GM23338 (cell line): ENCODE data around the gene ABL1. TPM values are rescaled to one million over a fixed set of nuclear protein-coding genes. Genes with fewer than 3 reads are reported as not detected.

Experiments used
- ATAC-seq: fragments of 200-7000 bp; cut with Tn5 transposase; 3 replicates; pipeline ENCODE4 v1.9.1; 2020
- DNase-seq: peaks from one replicate; pipeline ENCODE4 v3.0.0-alpha.2; 2015; ENCODE audit warnings: low spot score
- H2AFZ ChIP-seq: fragments of 200-600 bp; sonication (generic); 2 replicates; pipeline ENCODE4 v1.8.0; 2016; ENCODE audit warnings: antibody characterized with exemption, mild to moderate bottlenecking, moderate library complexity
- H3F3A ChIP-seq: fragments of 200-600 bp; sonication (generic); replicated peaks from 2 replicates; pipeline ENCODE4 v1.8.0; 2017; ENCODE audit warnings: antibody characterized with exemption, mixed run types, low read depth
- H3K27ac ChIP-seq: fragments of 200-600 bp; sonication (generic); 2 replicates; pipeline ENCODE4 v1.6.1; 2016; ENCODE audit warnings: low read depth
- H3K27me3 ChIP-seq: fragments of 200-600 bp; sonication (generic); 2 replicates; pipeline ENCODE4 v1.8.0; 2016; ENCODE audit warnings: mild to moderate bottlenecking, mixed run types, moderate library complexity; ENCODE audit not compliant: insufficient read depth
- H3K36me3 ChIP-seq: fragments of 200-600 bp; sonication (generic); 2 replicates; pipeline ENCODE4 v1.8.0; 2016; ENCODE audit warnings: mild to moderate bottlenecking; ENCODE audit not compliant: insufficient read depth
- H3K4me1 ChIP-seq: fragments of 200-600 bp; sonication (generic); 2 replicates; pipeline ENCODE4 v1.8.0; 2016; ENCODE audit warnings: mild to moderate bottlenecking, moderate library complexity; ENCODE audit not compliant: insufficient read depth
- H3K4me2 ChIP-seq: fragments of 200-600 bp; sonication (generic); 2 replicates; pipeline ENCODE4 v1.7.1; 2017; ENCODE audit warnings: mixed run types
- H3K4me3 ChIP-seq: fragments of 200-600 bp; sonication (generic); 2 replicates; pipeline ENCODE4 v1.6.1; 2016; ENCODE audit warnings: mixed run types
- H3K79me2 ChIP-seq: fragments of 200-600 bp; sonication (generic); replicated peaks from 2 replicates; pipeline ENCODE4 v1.8.0; 2017; ENCODE audit warnings: mild to moderate bottlenecking; ENCODE audit not compliant: insufficient read depth
- H3K9me2 ChIP-seq: fragments of 200-600 bp; sonication (generic); 2 replicates; pipeline ENCODE4 v1.8.0; 2017; ENCODE audit not compliant: insufficient read depth
- H4K20me1 ChIP-seq: fragments of 200-600 bp; sonication (generic); replicated peaks from 2 replicates; pipeline ENCODE4 v1.8.0; 2017; ENCODE audit warnings: mild to moderate bottlenecking; ENCODE audit not compliant: insufficient read depth
- H3K27ac Mint-ChIP-seq: 2 replicates; pipeline ENCODE4 v1.8.0; 2020; ENCODE audit warnings: inconsistent platforms, mild to moderate bottlenecking, moderate library complexity, mixed read lengths
- H3K27me3 Mint-ChIP-seq: 3 replicates; pipeline ENCODE4 v1.8.0; 2022; ENCODE audit warnings: low read depth, mild to moderate bottlenecking, moderate library complexity, mixed read lengths, inconsistent platforms; ENCODE audit not compliant: insufficient read depth, poor library complexity
- H3K36me3 Mint-ChIP-seq: 3 replicates; pipeline ENCODE4 v1.8.0; 2021; ENCODE audit warnings: low read depth, mild to moderate bottlenecking, inconsistent platforms, moderate library complexity, mixed read lengths
- H3K4me1 Mint-ChIP-seq: 3 replicates; pipeline ENCODE4 v1.8.0; 2020; ENCODE audit warnings: mild to moderate bottlenecking, inconsistent platforms, mixed read lengths
- H3K4me3 Mint-ChIP-seq: 3 replicates; pipeline ENCODE4 v1.8.0; 2021; ENCODE audit warnings: moderate library complexity, mild to moderate bottlenecking, inconsistent platforms, mixed read lengths
- H3K9me3 Mint-ChIP-seq: 3 replicates; pipeline ENCODE4 v1.8.0; 2020; ENCODE audit warnings: moderate library complexity, mild to moderate bottlenecking, inconsistent platforms, mixed read lengths
- CREB1 ChIP-seq: fragments of 250-450 bp; sonication (Bioruptor Pico); IDR thresholded peaks from 2 replicates; pipeline ENCODE4 v1.5.0; 2020; ENCODE audit warnings: low read depth, mild to moderate bottlenecking, moderate library complexity
- EZH2 ChIP-seq: fragments of 200-600 bp; sonication (generic); IDR thresholded peaks from one replicate; pipeline ENCODE4 v1.8.0; 2017; ENCODE audit warnings: antibody characterized with exemption, mild to moderate bottlenecking, low read depth; ENCODE audit not compliant: unreplicated experiment
- EZH2phosphoT487 ChIP-seq: fragments of 200-600 bp; sonication (generic); IDR thresholded peaks from one replicate; pipeline ENCODE4 v1.8.1; 2018; ENCODE audit warnings: antibody characterized with exemption; ENCODE audit not compliant: unreplicated experiment
- JUNB ChIP-seq: IDR thresholded peaks from one replicate; pipeline ENCODE4 v1.6.1; 2016; ENCODE audit warnings: antibody characterized with exemption; ENCODE audit not compliant: unreplicated experiment
- NANOG ChIP-seq: IDR thresholded peaks from 2 replicates; pipeline ENCODE4 v1.6.1; 2016; ENCODE audit warnings: antibody characterized with exemption, borderline replicate concordance
- POLR2AphosphoS5 ChIP-seq: IDR thresholded peaks from 2 replicates; pipeline ENCODE4 v1.6.1; 2016; ENCODE audit warnings: antibody characterized with exemption, low read depth
- STAT1 ChIP-seq: IDR thresholded peaks from one replicate; pipeline ENCODE4 v1.6.1; 2016; ENCODE audit warnings: antibody characterized with exemption; ENCODE audit not compliant: unreplicated experiment
- ZNF114 ChIP-seq: fragments of 250-450 bp; sonication (Bioruptor Pico); IDR thresholded peaks from 2 replicates; pipeline ENCODE4 v1.5.0; 2020; ENCODE audit warnings: mild to moderate bottlenecking, moderate library complexity
- ZNF331 ChIP-seq: fragments of 250-450 bp; sonication (Bioruptor Pico); IDR thresholded peaks from 2 replicates; pipeline ENCODE4 v1.5.0; 2020; ENCODE audit warnings: low read depth, mild to moderate bottlenecking, moderate library complexity
- polyA plus RNA-seq: library from polyadenylated mRNA; unstranded; fragments of >200 nt; fragmentation: Nextera tagmentation; extraction: Ambion mirVana; gene quantifications from 2 replicates; pipeline ENCODE4 v1.2.1, GENCODE V29; 2016
- total RNA-seq: library from RNA; depleted of rRNA; stranded (reverse); fragments of >200 nt; shearing (Covaris generic); gene quantifications from 2 replicates; pipeline ENCODE4 v1.2.3, GENCODE V29; 2014
- TF ChIP-seq, protein P1 (sequence below): fragments of 250-450 bp; sonication (Bioruptor Pico); IDR thresholded peaks from 2 replicates; pipeline ENCODE4 v1.5.0; 2020; ENCODE audit warnings: mild to moderate bottlenecking, moderate library complexity
- TF ChIP-seq, protein P2 (sequence below), 2 experiments: fragments of 200-600 bp in 1 of 2; sonication (generic) in 1 of 2; conservative IDR thresholded peaks; 2 replicates each; pipeline versions ENCODE4 v1.5.1 to v1.6.1; 2016 to 2017; ENCODE audit warnings: antibody characterized with exemption in 2 of 2, low read depth in 2 of 2, mild to moderate bottlenecking in 2 of 2, moderate library complexity in 1 of 2
- TF ChIP-seq, protein P3 (sequence below): IDR thresholded peaks from one replicate; pipeline ENCODE4 v1.6.1; 2018; ENCODE audit warnings: antibody characterized with exemption; ENCODE audit not compliant: unreplicated experiment
- TF ChIP-seq, protein P4 (sequence below): IDR thresholded peaks from 2 replicates; pipeline ENCODE4 v1.6.1; 2016; ENCODE audit warnings: antibody characterized with exemption

Gene ABL1
- total and polyA plus RNA-seq, 2 experiments from 2014 or later, result 20.7 to 85.1 TPM

DNA sequence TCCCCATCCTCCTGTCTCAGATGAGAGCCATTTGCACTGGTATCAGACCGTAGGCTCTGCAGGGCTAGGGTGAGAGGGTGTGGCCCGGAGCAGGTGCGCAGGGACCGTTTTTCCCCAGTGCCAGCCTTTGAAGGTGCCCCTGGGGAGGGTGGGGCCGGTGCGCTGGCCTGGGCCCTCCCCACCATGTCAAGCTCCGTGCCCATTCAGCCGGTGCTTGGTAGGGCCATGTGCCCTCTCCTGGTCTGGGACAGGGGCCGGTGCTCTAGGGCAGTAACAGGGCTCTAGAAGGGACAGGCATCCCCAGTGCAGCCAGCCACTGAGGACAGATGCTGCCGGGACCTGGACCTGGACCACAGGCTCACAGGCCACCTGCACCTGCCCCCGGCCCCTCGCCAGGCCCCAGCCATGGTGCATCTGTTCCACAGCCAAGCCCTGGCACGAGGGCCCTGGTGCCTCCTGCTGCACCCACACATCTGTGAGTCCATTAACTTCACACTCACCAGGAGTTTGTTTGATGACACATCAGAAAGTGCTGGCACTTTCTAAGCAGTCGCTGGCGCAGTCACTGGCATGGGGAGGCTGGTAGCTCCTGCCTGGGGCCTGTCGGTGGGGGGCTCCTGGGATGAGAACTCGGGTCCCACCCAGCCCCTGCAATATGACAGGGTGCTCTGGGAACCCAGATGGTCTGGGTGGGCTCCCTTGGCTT is 66.6 kb downstream of the ABL1 start:
- H3K4me1 Mint-ChIP-seq, result no peaks in the 10 kb centered on the region
- no peak for DNase-seq
- no peaks in the 10 kb centered on the region for H3F3A ChIP-seq

More for the DNA sequence above, 66.6 kb downstream of the ABL1 start:
- Histone ChIP-seq H3K27me3 (no peaks in the 10 kb centered on the region), H3K27ac (no peak overlapping the region), H3K36me3 (no peaks in the 10 kb centered on the region), H3K4me1 (no peaks in the 10 kb centered on the region), H2AFZ (no peak overlapping the region), H3K9me2 (no peaks in the 10 kb centered on the region), H3K4me3 (no peak overlapping the region), H3K4me2 (no peak overlapping the region), H3K79me2 (no peaks in the 10 kb centered on the region), H4K20me1 (no peaks in the 10 kb centered on the region)
- no peak for ATAC-seq
- Mint-ChIP-seq H3K4me3 (no peak overlapping the region), H3K36me3 (no peaks in the 10 kb centered on the region), H3K27ac (no peak overlapping the region), H3K27me3 (peaks cover 14% of the 10 kb centered on the region), H3K9me3 (no peaks in the 10 kb centered on the region)
- TF ChIP-seq NANOG (no peak), POLR2AphosphoS5 (no peak), ZNF114 (CRISPR knock-in tag) (no peak), JUNB (no peak), STAT1 (no peak), EZH2phosphoT487 (no peak), EZH2 (no peak), CREB1 (no peak), ZNF331 (CRISPR knock-in tag) (no peak)
- TF ChIP-seq, protein P1, sequence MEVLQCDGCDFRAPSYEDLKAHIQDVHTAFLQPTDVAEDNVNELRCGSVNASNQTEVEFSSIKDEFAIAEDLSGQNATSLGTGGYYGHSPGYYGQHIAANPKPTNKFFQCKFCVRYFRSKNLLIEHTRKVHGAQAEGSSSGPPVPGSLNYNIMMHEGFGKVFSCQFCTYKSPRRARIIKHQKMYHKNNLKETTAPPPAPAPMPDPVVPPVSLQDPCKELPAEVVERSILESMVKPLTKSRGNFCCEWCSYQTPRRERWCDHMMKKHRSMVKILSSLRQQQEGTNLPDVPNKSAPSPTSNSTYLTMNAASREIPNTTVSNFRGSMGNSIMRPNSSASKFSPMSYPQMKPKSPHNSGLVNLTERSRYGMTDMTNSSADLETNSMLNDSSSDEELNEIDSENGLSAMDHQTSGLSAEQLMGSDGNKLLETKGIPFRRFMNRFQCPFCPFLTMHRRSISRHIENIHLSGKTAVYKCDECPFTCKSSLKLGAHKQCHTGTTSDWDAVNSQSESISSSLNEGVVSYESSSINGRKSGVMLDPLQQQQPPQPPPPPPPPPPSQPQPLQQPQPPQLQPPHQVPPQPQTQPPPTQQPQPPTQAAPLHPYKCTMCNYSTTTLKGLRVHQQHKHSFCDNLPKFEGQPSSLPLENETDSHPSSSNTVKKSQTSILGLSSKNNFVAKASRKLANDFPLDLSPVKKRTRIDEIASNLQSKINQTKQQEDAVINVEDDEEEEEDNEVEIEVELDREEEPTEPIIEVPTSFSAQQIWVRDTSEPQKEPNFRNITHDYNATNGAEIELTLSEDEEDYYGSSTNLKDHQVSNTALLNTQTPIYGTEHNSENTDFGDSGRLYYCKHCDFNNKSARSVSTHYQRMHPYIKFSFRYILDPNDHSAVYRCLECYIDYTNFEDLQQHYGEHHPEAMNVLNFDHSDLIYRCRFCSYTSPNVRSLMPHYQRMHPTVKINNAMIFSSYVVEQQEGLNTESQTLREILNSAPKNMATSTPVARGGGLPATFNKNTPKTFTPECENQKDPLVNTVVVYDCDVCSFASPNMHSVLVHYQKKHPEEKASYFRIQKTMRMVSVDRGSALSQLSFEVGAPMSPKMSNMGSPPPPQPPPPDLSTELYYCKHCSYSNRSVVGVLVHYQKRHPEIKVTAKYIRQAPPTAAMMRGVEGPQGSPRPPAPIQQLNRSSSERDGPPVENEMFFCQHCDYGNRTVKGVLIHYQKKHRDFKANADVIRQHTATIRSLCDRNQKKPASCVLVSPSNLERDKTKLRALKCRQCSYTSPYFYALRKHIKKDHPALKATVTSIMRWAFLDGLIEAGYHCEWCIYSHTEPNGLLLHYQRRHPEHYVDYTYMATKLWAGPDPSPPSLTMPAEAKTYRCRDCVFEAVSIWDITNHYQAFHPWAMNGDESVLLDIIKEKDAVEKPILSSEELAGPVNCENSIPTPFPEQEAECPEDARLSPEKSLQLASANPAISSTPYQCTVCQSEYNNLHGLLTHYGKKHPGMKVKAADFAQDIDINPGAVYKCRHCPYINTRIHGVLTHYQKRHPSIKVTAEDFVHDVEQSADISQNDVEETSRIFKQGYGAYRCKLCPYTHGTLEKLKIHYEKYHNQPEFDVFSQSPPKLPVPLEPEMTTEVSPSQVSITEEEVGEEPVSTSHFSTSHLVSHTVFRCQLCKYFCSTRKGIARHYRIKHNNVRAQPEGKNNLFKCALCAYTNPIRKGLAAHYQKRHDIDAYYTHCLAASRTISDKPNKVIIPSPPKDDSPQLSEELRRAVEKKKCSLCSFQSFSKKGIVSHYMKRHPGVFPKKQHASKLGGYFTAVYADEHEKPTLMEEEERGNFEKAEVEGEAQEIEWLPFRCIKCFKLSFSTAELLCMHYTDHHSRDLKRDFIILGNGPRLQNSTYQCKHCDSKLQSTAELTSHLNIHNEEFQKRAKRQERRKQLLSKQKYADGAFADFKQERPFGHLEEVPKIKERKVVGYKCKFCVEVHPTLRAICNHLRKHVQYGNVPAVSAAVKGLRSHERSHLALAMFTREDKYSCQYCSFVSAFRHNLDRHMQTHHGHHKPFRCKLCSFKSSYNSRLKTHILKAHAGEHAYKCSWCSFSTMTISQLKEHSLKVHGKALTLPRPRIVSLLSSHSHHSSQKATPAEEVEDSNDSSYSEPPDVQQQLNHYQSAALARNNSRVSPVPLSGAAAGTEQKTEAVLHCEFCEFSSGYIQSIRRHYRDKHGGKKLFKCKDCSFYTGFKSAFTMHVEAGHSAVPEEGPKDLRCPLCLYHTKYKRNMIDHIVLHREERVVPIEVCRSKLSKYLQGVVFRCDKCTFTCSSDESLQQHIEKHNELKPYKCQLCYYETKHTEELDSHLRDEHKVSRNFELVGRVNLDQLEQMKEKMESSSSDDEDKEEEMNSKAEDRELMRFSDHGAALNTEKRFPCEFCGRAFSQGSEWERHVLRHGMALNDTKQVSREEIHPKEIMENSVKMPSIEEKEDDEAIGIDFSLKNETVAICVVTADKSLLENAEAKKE (CRISPR knock-in tag), result no peak
- TF ChIP-seq, protein P2, sequence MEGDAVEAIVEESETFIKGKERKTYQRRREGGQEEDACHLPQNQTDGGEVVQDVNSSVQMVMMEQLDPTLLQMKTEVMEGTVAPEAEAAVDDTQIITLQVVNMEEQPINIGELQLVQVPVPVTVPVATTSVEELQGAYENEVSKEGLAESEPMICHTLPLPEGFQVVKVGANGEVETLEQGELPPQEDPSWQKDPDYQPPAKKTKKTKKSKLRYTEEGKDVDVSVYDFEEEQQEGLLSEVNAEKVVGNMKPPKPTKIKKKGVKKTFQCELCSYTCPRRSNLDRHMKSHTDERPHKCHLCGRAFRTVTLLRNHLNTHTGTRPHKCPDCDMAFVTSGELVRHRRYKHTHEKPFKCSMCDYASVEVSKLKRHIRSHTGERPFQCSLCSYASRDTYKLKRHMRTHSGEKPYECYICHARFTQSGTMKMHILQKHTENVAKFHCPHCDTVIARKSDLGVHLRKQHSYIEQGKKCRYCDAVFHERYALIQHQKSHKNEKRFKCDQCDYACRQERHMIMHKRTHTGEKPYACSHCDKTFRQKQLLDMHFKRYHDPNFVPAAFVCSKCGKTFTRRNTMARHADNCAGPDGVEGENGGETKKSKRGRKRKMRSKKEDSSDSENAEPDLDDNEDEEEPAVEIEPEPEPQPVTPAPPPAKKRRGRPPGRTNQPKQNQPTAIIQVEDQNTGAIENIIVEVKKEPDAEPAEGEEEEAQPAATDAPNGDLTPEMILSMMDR (conservative IDR thresholded peaks at IDR 0.05; ENCODE audit: low read depth in 2 of 2), result no peak
- TF ChIP-seq, protein P3, sequence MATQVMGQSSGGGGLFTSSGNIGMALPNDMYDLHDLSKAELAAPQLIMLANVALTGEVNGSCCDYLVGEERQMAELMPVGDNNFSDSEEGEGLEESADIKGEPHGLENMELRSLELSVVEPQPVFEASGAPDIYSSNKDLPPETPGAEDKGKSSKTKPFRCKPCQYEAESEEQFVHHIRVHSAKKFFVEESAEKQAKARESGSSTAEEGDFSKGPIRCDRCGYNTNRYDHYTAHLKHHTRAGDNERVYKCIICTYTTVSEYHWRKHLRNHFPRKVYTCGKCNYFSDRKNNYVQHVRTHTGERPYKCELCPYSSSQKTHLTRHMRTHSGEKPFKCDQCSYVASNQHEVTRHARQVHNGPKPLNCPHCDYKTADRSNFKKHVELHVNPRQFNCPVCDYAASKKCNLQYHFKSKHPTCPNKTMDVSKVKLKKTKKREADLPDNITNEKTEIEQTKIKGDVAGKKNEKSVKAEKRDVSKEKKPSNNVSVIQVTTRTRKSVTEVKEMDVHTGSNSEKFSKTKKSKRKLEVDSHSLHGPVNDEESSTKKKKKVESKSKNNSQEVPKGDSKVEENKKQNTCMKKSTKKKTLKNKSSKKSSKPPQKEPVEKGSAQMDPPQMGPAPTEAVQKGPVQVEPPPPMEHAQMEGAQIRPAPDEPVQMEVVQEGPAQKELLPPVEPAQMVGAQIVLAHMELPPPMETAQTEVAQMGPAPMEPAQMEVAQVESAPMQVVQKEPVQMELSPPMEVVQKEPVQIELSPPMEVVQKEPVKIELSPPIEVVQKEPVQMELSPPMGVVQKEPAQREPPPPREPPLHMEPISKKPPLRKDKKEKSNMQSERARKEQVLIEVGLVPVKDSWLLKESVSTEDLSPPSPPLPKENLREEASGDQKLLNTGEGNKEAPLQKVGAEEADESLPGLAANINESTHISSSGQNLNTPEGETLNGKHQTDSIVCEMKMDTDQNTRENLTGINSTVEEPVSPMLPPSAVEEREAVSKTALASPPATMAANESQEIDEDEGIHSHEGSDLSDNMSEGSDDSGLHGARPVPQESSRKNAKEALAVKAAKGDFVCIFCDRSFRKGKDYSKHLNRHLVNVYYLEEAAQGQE, result no peak
- TF ChIP-seq, protein P4, sequence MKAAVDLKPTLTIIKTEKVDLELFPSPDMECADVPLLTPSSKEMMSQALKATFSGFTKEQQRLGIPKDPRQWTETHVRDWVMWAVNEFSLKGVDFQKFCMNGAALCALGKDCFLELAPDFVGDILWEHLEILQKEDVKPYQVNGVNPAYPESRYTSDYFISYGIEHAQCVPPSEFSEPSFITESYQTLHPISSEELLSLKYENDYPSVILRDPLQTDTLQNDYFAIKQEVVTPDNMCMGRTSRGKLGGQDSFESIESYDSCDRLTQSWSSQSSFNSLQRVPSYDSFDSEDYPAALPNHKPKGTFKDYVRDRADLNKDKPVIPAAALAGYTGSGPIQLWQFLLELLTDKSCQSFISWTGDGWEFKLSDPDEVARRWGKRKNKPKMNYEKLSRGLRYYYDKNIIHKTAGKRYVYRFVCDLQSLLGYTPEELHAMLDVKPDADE, result no peak
